Activated naive CD4-positive, alpha-beta T cell treated with anti-CD3 and anti-CD28 coated beads, Interleukin-2, amount 50 U/mL, for 16 hours (primary cell): Measurements from ENCODE around the gene TBL1Y.
"Not testable (repeated sequence)": the region's sequence is repeated elsewhere in the genome, so short reads cannot be mapped to it uniquely, and the experiment has no call there.

Experiments
- DNase-seq: peaks from one replicate; pipeline ENCODE4 v3.0.0-alpha.2; 2020

Gene TBL1Y

DNA sequence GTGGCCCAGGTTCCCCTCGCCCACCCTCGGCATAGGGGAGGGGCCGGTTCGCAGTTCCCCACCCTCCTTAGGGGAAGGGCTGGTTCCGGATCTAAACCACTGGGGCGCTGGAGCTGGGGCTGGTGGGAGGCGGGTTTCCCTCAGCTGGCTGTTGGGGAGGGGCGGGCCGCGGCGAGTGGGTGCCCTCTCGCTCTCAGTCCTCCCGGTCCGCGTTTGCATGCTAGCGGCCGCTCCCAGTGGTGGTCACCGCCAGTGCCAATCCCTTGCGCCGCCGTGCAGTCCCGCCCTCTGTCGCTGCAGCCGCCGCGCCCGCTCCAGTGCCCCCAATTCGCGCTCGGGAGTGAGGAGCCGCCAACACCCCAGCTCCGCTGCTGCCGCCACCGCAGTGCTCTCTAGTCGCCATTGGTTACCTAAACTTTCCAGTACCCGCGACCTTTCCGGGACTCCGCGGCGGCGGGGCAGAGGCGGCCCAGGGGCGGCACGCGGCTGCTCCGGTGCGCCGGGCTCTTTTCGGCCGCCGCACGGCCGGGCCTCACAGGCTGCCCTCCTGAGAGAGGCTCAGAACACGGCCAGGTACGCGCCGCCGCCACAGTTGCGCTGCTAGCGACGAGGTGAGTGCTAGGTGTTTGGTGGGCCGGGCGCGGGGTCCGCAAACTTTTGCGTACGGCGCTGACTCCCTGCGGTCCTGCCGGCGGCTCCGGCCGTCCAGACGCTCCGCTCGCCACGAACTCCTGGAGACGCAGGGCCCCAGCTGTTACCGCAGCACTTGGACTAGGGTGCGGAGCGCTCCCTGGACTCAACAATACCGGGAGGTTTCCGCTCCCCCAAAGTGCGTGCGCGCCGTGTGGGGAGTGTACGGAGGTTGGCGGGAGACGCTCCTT lies at the start of gene TBL1Y:
TSS of gene TBL1Y (plus strand) at position 326 of the 881 bp plus-strand sequence. CDS start 114,388 bp downstream, outside the sequence.
- no peak for DNase-seq

DNA sequence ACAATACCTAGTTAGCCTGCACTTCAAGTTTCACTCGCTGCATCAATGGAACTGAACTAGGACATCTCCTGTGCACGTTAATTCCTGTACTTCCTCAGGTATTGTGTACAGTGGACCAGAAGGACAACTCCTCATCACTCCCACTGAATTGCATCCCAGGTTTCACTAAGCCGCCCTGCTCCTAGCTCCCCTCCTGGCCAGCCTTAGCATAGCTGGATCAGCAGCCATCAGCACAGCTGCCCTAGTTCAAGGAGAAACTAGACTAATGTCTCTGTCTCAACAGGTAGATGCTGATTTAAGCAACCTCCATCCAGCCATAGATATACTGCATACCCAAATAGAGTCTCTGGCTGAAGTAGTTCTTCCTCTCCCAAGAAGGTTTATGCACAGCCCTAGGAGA lies 16.0 kb upstream of the TBL1Y start:
- DNase-seq = no peak

DNA sequence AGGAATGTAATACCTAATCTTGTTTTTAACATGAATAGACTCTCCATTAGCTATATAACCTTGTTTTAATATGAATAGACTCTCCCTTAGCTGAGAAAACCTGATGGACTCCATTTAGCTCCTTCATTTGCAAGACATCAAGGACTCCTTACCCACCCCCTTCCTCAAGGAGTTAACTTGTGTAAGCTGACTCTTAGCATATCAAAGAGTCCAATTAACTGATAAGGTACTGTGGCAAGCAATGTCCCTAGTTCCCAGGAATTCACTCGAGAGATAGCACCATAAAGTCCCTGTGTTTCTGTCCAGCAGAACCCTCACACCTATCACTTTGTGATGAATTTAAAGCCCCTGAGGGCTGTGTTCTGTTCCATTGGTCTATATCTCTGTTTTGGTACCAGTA lies 15.3 kb upstream of the TBL1Y start:
- no peak for DNase-seq

DNA sequence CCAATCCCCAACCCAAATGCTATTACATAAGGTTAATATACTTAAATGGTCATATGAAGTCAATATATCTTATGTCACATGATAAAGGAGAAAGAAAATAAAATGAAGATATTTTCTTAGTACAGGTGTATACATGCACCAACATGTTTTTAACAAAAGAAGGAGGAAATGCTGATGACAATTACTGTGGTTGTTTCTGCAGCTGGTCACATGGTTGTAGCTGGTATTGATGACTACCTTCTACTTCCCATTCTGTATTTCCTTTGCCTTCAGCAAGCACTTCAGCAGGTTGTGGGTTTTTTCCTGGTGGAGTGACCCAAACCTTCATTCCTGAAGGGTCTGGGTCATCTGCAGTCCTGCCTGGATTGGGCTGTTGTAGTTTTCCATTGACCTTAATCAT lies 8.4 kb upstream of the TBL1Y start:
- not testable (repeated sequence) for DNase-seq

DNA sequence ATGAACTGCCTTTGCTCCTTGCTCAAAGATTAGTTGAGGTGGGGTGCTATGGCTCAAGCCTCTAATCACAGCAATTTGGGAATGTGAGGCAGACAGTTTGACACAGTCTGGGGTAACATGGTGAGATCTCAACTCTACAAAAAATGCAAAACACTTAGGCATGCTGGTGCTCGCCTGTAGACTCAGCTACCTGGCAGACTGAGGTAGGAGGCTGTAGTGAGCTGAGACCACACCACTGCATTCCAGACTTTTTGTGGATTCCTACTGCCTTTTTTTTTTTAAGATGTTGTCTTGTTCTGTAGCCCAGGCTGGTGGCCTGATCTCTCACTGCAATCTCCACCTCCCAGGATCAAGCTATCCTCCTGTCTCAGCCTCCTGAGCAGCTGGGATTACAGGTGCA lies 2.9 kb upstream of the TBL1Y start:
- DNase-seq = no peak

DNA sequence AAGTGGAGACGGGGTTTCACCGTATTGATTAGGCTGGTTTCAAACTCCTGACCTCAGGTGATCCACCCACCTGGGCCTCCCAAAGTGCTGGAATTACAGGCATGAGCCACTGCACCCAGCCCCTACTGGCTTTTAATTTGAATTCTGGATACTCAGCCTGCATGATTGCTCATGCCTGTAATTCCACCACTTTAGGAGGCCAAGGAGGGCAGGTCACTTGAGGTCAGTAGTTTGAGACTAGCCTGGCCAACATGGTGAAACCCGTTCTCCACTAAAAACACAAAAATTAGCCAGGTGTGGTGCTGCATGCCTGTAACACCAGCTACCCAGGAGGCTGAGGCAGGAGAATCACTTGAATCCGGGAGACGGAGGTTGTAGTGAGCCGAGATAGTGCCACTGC lies 2.5 kb upstream of the TBL1Y start:
- DNase-seq = not testable (repeated sequence)

GRCh38 chrY:6909118-6909521 lies 1.4 kb upstream of the TBL1Y start:
- no peak for DNase-seq

GRCh38 chrY:6909856-6910255 lies 641 bp upstream of the TBL1Y start:
- no peak for DNase-seq

GRCh38 chrY:6911253-6911881 lies 870 bp downstream of the TBL1Y start, which contains the start of gene AMELY:
Gene AMELY (minus strand): TSS chrY:6911752. CDS start chrY:6872608, 39,144 bp downstream.
- DNase-seq = no peak

DNA sequence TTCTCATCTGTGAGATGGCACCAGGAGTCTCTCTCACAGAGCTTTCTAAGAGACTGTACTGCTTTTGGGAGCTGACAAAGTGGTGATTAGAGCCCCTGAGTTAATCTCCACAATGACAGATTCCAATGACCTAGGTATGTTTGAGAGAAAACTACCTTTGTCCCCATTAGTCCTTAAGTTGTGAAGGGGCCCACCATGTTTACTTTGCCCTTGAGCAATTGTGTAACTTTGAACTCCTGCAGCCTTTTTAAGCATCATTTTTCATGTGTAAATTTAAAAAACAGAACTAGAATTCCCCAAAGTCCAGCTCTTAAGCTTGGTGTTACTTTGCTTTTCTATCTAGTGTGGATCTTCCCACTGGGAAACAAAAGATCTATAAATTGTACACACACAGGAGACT lies 2.9 kb downstream of the TBL1Y start:
- DNase-seq = no peak

DNA sequence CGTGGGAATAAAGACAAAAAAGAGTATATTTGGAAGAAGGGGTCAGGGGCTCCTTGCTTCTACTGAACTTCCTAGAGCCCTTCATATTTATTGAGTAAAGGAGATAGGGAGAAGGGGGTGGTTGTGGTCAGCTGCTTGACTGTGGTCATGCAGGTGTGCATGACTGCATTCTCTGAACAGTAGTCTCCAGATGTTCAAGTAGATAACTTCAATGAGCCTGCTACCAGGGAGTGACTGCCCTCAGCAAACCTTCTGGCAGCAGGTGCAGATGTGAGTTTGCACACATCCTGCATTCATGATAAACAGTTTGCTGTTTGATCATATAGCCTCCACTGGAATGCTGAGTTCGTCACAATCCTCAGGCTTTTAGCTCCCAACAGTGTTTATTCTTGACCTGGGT lies 10.6 kb downstream of the TBL1Y start:
- DNase-seq = no peak

DNA sequence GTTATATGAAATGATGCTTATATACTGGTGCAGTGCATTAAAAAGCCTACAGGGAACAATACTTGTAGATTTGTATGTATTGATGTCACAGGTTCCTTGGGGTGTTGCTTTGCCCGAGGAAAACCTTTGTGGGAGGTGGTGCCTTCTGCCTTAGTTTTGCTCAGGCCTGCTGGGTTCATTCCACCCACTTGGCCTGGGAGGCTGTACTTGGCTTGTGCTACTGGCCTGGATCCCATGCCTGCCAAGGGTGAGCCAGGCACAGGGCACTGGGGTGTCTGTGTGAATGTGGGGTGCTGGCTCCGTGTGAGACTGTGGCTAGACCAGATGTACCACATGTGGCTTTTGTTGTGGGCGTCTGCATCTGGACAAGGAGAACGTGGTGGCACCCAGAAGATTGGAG lies 17.8 kb downstream of the TBL1Y start:
- no peak for DNase-seq

- DNase-seq = no peak
Observed at GRCh38 chrY:6929237-6929636, 18.7 kb downstream of the TBL1Y start.

DNA sequence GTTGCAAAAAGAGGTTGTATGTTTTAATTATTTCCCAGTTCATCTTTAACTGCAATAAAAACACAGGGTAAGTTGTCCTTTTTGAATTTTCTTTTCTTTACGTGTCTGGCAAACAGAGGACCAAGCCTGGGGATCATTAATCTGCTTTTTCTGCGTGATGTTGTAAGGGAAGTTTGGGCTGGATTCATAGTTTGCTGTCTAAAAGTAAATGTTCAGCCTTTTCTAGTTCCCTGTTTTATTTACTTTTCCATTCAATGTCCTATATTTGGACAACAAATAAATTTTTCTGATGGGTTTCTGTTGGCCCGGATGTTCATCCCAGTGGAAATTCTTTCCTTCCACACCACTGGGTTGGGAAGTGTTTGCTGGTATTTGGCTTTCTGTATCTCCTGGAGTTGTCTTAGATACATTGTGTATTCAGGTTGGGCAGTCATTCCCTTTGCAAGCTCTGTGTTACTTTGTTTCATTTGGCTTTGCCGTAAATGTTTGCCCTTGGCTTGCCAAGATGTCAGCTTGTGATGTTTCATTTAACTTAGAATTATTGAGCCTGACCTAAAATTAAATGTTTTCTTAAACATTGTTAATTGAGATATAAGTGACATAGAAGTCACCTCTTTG lies 21.4 kb downstream of the TBL1Y start:
- no peak for DNase-seq

- no peak for DNase-seq
Observed at GRCh38 chrY:6935497-6935896, 25.0 kb downstream of the TBL1Y start.

- no peak for DNase-seq
Observed at GRCh38 chrY:6947695-6948094, 37.2 kb downstream of the TBL1Y start.

- DNase-seq = no peak
Observed at GRCh38 chrY:6948378-6948777, 37.9 kb downstream of the TBL1Y start.

DNA sequence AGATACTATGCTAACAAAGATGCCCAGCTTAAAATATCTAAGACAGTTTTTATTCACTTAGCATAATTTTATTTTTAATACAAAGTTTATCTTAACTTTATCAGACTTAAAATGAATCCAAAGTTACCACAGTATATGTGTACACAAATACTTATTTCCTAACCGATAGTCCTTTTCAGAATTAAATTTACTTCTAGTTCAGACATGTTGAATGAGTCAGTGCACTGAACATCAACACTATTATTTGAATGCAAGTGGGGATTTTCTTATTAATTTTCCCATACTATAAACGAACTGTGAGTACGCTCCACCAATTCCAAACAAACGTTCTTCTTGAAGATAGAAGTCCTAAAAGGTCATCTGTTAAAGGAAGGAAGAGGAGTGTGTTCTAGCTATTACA lies 39.5 kb downstream of the TBL1Y start:
- DNase-seq = no peak

DNA sequence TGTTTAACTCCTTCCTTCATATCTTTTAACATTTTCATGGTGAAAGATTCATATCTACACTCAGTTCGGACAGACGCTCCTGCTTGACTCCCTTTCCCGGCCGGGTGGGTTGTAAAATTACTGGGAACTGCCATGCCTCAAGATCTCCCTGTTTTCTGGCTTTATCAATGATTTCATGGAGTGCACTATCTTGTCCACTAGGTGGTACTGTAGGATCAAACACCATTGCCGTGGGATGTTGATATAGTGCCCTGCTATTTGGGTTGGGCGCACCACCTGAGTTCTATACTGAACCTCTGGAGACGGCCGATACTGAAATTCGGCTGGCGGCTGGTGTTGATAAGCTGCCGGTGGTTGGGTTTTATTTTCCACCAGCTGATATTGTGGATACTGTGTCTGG lies 54.2 kb downstream of the TBL1Y start:
- no peak for DNase-seq

DNA sequence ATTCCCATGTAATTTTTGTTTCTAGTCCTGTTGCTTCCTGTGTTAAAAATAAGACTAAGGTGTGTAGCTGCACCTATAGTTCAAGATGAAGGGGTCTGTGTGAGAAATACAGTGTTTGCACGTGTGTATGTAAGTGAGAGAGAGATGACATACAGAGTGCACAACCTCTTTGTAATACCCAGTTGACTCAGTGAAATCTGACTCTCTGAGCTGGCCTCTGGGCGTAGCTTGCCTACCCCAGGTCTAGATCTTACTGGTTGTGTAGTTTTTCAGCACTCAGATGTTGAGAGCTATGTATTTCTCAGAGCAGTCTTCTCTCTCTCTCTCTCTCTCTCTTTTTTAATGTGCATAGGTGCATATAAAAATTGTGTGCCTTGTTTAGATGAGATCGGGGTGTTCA lies 56.0 kb downstream of the TBL1Y start:
- no peak for DNase-seq

- DNase-seq = no peak
Observed at GRCh38 chrY:6967736-6968135, 57.2 kb downstream of the TBL1Y start.

GRCh38 chrY:6968191-6968590 lies 57.7 kb downstream of the TBL1Y start:
- no peak for DNase-seq

DNA sequence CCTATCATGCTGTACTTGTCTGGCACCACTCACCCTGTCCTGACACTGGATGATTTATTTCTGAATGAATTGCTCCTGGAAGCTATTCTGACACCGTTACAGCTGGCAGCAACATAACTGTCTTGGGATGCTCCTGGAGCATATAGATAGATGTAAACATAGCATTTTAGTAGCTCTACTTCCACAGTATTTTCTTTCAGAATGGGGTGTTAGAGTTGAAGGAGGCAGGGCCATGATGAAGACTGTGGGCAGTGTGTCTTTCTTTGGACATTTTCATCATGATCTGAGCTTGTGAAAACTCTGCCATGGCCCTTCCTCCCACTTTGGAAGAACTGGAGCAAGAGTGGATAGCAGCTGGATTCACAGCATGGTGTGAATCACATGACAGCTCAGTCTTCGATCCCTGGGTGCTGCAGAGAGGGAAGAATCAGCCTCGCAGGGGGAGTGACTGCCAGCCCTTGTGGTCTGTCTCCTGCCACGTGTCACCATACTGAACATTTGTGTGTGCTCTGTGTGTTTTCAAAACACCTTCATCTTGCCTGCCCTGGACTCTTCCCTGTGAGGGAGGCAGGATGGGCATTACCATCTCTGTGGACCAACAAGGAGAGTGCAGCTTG lies 61.9 kb downstream of the TBL1Y start:
- DNase-seq = no peak

GRCh38 chrY:6974971-6975370 lies 64.5 kb downstream of the TBL1Y start:
- DNase-seq = no peak
